ENCODE results near the gene SLC13A4.

GRCh38 chr7:135773464-135773863 is 45.5 kb upstream of the SLC13A4 start:
- TF ChIP-seq POLR2A (IDR thresholded peaks at IDR 0.05) (no peak), CTCF (IDR thresholded peaks at IDR 0.05 in 4 of 5, conservative IDR thresholded peaks at IDR 0.05 in 1 of 5) (no peak)

Data from gastrocnemius medialis (tissue), 4 donors.